Right atrium auricular region (tissue), 2 donors: ENCODE measurements around the gene AHNAK. TPM values are rescaled to one million over a fixed set of nuclear protein-coding genes. Genes with fewer than 3 reads are reported as not detected.
"Not testable (repeated sequence)": the region's sequence is repeated elsewhere in the genome, so short reads cannot be mapped to it uniquely, and the experiment has no call there.

Experiments
- DNase-seq: peaks from one replicate; pipeline ENCODE4 v3.0.0-alpha.2; 2019; ENCODE audit warnings: low spot score
- H3K27ac ChIP-seq, 2 donors: fragments of 200-600 bp; sonication (generic); 1 replicate in 1 of 2; 2 replicates in 1 of 2; pipeline ENCODE4 v1.5.1; 2016 to 2019
- H3K27me3 ChIP-seq, 2 donors: fragments of 200-600 bp; sonication (generic); one replicate each; pipeline versions ENCODE4 v1.5.1 to v1.6.0; 2017 to 2019
- H3K36me3 ChIP-seq: fragments of 200-600 bp; sonication (generic); one replicate; pipeline ENCODE4 v1.5.1; 2016
- H3K4me1 ChIP-seq, 2 donors: fragments of 200-600 bp; sonication (generic); one replicate each; pipeline versions ENCODE4 v1.5.1 to v1.6.0; 2017 to 2019
- H3K4me3 ChIP-seq, 2 donors: fragments of 200-600 bp; sonication (generic); 1 replicate in 1 of 2; 2 replicates in 1 of 2; pipeline ENCODE4 v1.5.1; 2017 to 2019; ENCODE audit warnings: mild to moderate bottlenecking in 1 of 2, moderate library complexity in 1 of 2
- H3K9me3 ChIP-seq, 2 donors: fragments of 200-600 bp; sonication (generic); one replicate each; pipeline ENCODE4 v1.5.1; 2019
- CTCF ChIP-seq, 2 donors: fragments of 200-600 bp; sonication (generic); IDR thresholded peaks; one replicate each; pipeline ENCODE4 v1.5.1; 2019; ENCODE audit warnings: antibody characterized with exemption in 2 of 2
- total RNA-seq, 2 donors: library from RNA; depleted of rRNA; stranded (reverse); fragments of >200 nt; gene quantifications; one replicate each; pipeline ENCODE4 v1.1.0, GENCODE V29; 2016

AHNAK gene
- total RNA-seq, 2 donors from 2014 or later = 270 to 441 TPM

DNA sequence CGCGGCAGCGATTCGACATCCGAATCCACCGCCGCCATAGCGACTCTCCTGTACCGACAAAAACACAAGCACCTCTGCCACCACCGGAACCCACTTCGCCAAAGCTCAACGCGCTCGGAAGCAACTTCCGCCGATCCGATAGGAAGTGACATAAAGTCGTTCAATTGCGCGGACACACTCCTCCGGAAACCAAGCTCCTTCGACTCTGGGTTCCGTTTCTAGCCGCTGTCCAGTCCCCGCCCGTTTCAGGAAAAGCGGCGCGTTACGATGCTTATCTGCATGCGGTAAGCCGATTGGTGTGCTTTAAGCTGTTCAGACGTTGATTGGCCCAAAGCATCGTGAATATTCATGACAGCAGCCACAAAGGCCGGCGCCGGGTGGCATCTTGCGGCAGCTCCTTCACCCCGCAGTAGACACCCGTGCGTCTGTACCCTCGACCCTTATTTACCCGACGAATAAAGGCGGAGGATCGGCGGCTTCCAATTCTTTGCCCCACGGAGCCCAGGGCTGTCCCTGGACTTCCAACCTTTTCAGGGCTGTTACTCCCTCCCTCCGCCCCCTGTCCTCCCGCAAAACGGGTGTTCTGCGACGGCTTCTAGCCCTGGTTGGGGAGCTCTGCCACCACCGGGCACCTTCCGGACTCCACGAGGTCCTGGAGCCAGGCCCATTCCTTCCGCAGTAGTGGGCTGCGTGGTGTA is 45.0 kb upstream of the AHNAK start, which contains the start of gene TUT1:
Gene TUT1 (minus strand): TSS at position 76 of the 698 bp plus-strand sequence. CDS start 38 bp downstream, at position 38.
- Histone ChIP-seq H3K27ac (peak within 1 kb of the TSS; percentile 96 to 97), H3K9me3 (no peaks in the 10 kb centered on the region), H3K36me3 (peaks cover 55% of the 10 kb centered on the region), H3K4me3 (peak within 1 kb of the TSS; percentile 71 to 81), H3K27me3 (no peaks in the 10 kb centered on the region), H3K4me1 (peaks cover 0 to 24% of the 10 kb centered on the region in 2 donors)
- DNase-seq = peak; percentile 99
- TF ChIP-seq CTCF (IDR thresholded peaks at IDR 0.05) = peak in 1 of 2 donors; percentile 23

DNA sequence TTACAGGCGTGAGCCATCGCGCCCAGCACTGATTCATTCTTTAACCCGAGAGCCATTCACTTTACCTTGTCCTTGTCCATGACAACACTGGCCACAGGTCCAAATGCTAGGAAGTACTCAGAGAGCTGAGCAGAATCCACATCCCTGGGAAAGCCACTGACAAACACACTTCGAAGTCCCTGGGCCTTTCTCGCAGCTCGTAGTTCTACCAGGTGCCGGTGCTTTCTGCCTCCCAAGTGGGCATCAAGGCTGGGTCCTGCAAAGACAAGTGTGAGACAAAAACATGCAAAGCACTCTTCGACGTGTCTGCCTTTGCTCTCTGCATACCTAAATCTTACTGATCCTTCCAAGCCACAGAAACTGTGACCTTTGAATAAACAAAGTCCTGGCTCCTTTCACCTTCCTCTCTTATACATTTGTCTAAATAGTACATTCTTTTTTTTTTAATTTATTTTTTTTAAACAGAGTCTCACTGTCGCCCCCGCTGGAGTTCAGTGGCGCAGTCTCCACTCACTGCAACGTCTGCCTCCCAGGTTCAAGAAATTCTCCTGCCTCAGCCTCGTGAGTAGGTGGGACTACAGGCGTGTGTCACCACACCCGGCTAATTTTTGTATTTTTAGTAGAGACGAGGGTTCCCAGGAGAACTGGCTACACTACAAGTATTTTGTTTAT is 42.5 kb upstream of the AHNAK start:
- H3K27me3 ChIP-seq = no peaks in the 10 kb centered on the region
- no peak overlapping the region for H3K27ac ChIP-seq
- DNase-seq = no peak
- H3K4me3 ChIP-seq = no peak overlapping the region
- no peaks in the 10 kb centered on the region for H3K9me3 ChIP-seq
- peaks cover 47% of the 10 kb centered on the region for H3K36me3 ChIP-seq
- TF ChIP-seq CTCF (IDR thresholded peaks at IDR 0.05) = no peak
- peaks cover 0 to 24% of the 10 kb centered on the region in 2 donors for H3K4me1 ChIP-seq

- not testable (repeated sequence) for H3K4me1 ChIP-seq, DNase-seq, H3K9me3 ChIP-seq, H3K4me3 ChIP-seq, H3K27me3 ChIP-seq, H3K27ac ChIP-seq
- peaks cover 54% of the 10 kb centered on the region for H3K36me3 ChIP-seq
These were observed 38.8 kb upstream of the AHNAK start for GRCh38 chr11:62585356-62585755.

- not testable (repeated sequence) for H3K27me3 ChIP-seq, H3K27ac ChIP-seq, DNase-seq, H3K4me3 ChIP-seq, H3K9me3 ChIP-seq, H3K4me1 ChIP-seq
- peaks cover 48% of the 10 kb centered on the region for H3K36me3 ChIP-seq
These were observed 35.1 kb upstream of the AHNAK start for GRCh38 chr11:62581735-62582134.

- DNase-seq = no peak
- H3K27me3 ChIP-seq = no peaks in the 10 kb centered on the region
- H3K36me3 ChIP-seq = peaks cover 49% of the 10 kb centered on the region
- TF ChIP-seq CTCF (IDR thresholded peaks at IDR 0.05) = no peak
- H3K4me3 ChIP-seq = no peak overlapping the region
- H3K27ac ChIP-seq = no peak overlapping the region
- no peaks in the 10 kb centered on the region for H3K9me3 ChIP-seq
- H3K4me1 ChIP-seq = peaks cover 0 to 8% of the 10 kb centered on the region in 2 donors
These were observed 34.5 kb upstream of the AHNAK start for GRCh38 chr11:62580959-62581715.

DNA sequence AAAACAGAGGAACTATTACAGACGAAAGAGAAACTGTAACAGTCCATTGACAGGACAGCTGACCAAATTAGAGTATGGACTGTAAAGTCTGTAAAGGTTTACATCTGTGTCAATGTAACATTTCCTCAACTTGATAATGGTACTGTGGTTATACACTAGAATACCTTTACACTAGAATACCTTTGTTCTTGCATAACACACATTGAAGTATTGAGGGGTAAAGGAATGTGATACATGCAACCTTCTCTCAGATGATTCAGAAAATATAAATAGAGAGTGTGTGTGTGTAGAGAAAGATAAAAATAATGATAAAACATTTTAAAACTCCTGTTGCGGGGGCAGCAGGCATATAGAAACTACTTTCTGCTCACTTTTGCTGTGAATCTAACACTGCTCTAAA is 32.6 kb upstream of the AHNAK start:
- peaks cover 41% of the 10 kb centered on the region for H3K36me3 ChIP-seq

More for the DNA sequence above, 32.6 kb upstream of the AHNAK start:
- H3K4me1 ChIP-seq = peaks cover 0 to 25% of the 10 kb centered on the region in 2 donors
- H3K27ac ChIP-seq = no peak overlapping the region
- no peaks in the 10 kb centered on the region for H3K27me3 ChIP-seq
- no peak for DNase-seq
- TF ChIP-seq CTCF (IDR thresholded peaks at IDR 0.05) = no peak
- no peak overlapping the region for H3K4me3 ChIP-seq
- H3K9me3 ChIP-seq = no peaks in the 10 kb centered on the region
